Measurements from ENCODE around the gene PLAGL1. TPM values are rescaled to one million over a fixed set of nuclear protein-coding genes. Genes with fewer than 3 reads are reported as not detected.
"Not testable (repeated sequence)": the region's sequence is repeated elsewhere in the genome, so short reads cannot be mapped to it uniquely, and the experiment has no call there.

PLAGL1 gene
- total RNA-seq, 2 experiments from 2014 or later = 10.0 to 11.7 TPM

GRCh38 chr6:143941852-143942627 lies 66.0 kb downstream of the PLAGL1 start:
- peak; percentile 81 for DNase-seq
- no peaks in the 10 kb centered on the region for H3K36me3 Mint-ChIP-seq (ENCODE audit: low read depth)
- H3K4me1 Mint-ChIP-seq (ENCODE audit: low read depth) = no peaks in the 10 kb centered on the region
- H3K27me3 Mint-ChIP-seq (ENCODE audit: low read depth) = no peaks in the 10 kb centered on the region
- CTCF ChIA-PET = interaction anchor here (0.5 to 8.8 kb wide), 32 partner anchors 9 to 1344 kb away, joined by 3 to 124 read pairs (median 4); no protein-coding TSS in a partner anchor
- no peak overlapping the region for H3K27ac Mint-ChIP-seq
- peaks cover under 1% of the 10 kb centered on the region for H3K9me3 Mint-ChIP-seq
- intact Hi-C loops (cut with micrococcal nuclease) = no loop called here
- H3K4me3 Mint-ChIP-seq = no peak overlapping the region

GRCh38 chr6:143940011-143940597 lies 68.0 kb downstream of the PLAGL1 start:
- H3K27me3 Mint-ChIP-seq (ENCODE audit: low read depth) = no peaks in the 10 kb centered on the region
- H3K9me3 Mint-ChIP-seq = no peaks in the 10 kb centered on the region
- H3K27ac Mint-ChIP-seq = no peak overlapping the region
- CTCF ChIA-PET = interaction anchor here (0.5 to 8.8 kb wide), 43 partner anchors 8 to 1465 kb away, joined by 3 to 124 read pairs (median 4); no protein-coding TSS in a partner anchor
- H3K4me3 Mint-ChIP-seq = no peak overlapping the region
- DNase-seq = peak; percentile 76
- intact Hi-C loops (cut with micrococcal nuclease) = loop anchor here (1.0 kb wide), 7 partner anchors 73 to 427 kb away; partner anchors contain the start of gene SF3B5
- H3K4me1 Mint-ChIP-seq (ENCODE audit: low read depth) = no peaks in the 10 kb centered on the region
- no peaks in the 10 kb centered on the region for H3K36me3 Mint-ChIP-seq (ENCODE audit: low read depth)

- intact Hi-C loops (cut with micrococcal nuclease) = no loop called here
- Mint-ChIP-seq H3K27me3 (ENCODE audit: low read depth) (no peaks in the 10 kb centered on the region), H3K27ac (no peak overlapping the region), H3K36me3 (ENCODE audit: low read depth) (no peaks in the 10 kb centered on the region), H3K4me1 (ENCODE audit: low read depth) (no peaks in the 10 kb centered on the region), H3K9me3 (no peaks in the 10 kb centered on the region), H3K4me3 (no peak overlapping the region)
- CTCF ChIA-PET = interaction anchor here (0.6 to 8.8 kb wide), 24 partner anchors 9 to 442 kb away, joined by 3 to 124 read pairs (median 5); no protein-coding TSS in a partner anchor
- no peak for DNase-seq
Measured at GRCh38 chr6:143939364-143939763, 68.7 kb downstream of the PLAGL1 start.

GRCh38 chr6:143937668-143937970 lies 70.4 kb downstream of the PLAGL1 start:
- no peaks in the 10 kb centered on the region for H3K4me1 Mint-ChIP-seq (ENCODE audit: low read depth)
- peaks cover 2% of the 10 kb centered on the region for H3K9me3 Mint-ChIP-seq
- no peak overlapping the region for H3K27ac Mint-ChIP-seq
- DNase-seq = no peak
- CTCF ChIA-PET = interaction anchor here (0.6 to 8.8 kb wide), 2 partner anchors 75 to 111 kb away, joined by 7 to 124 read pairs; no protein-coding TSS in a partner anchor
- H3K27me3 Mint-ChIP-seq (ENCODE audit: low read depth) = no peaks in the 10 kb centered on the region
- intact Hi-C loops (cut with micrococcal nuclease) = no loop called here
- no peaks in the 10 kb centered on the region for H3K36me3 Mint-ChIP-seq (ENCODE audit: low read depth)
- no peak overlapping the region for H3K4me3 Mint-ChIP-seq

- Mint-ChIP-seq H3K4me3 (no peak overlapping the region), H3K9me3 (peaks cover 6% of the 10 kb centered on the region), H3K36me3 (ENCODE audit: low read depth) (peaks cover 3% of the 10 kb centered on the region), H3K27me3 (ENCODE audit: low read depth) (no peaks in the 10 kb centered on the region), H3K27ac (no peak overlapping the region), H3K4me1 (ENCODE audit: low read depth) (no peaks in the 10 kb centered on the region)
- intact Hi-C loops (cut with micrococcal nuclease) = no loop called here
- DNase-seq = no peak
- CTCF ChIA-PET = interaction anchor here (0.6 to 8.8 kb wide), 3 partner anchors 17 to 111 kb away, joined by 3 to 124 read pairs (median 7); no protein-coding TSS in a partner anchor
Measured at GRCh38 chr6:143936778-143937667, 71.0 kb downstream of the PLAGL1 start.

GRCh38 chr6:143936347-143936746 lies 71.7 kb downstream of the PLAGL1 start:
- Mint-ChIP-seq H3K4me3 (no peak overlapping the region), H3K9me3 (peaks cover 6% of the 10 kb centered on the region), H3K4me1 (ENCODE audit: low read depth) (no peaks in the 10 kb centered on the region), H3K36me3 (ENCODE audit: low read depth) (peaks cover 4% of the 10 kb centered on the region), H3K27ac (no peak overlapping the region), H3K27me3 (ENCODE audit: low read depth) (no peaks in the 10 kb centered on the region)
- intact Hi-C loops (cut with micrococcal nuclease) = no loop called here
- no peak for DNase-seq
- CTCF ChIA-PET = interaction anchor here (0.6 to 8.8 kb wide), 2 partner anchors 16 to 76 kb away, joined by 3 to 124 read pairs; no protein-coding TSS in a partner anchor

GRCh38 chr6:143934867-143935266 lies 73.2 kb downstream of the PLAGL1 start:
- H3K4me1 Mint-ChIP-seq (ENCODE audit: low read depth) = no peaks in the 10 kb centered on the region
- no peak for DNase-seq
- intact Hi-C loops (cut with micrococcal nuclease) = no loop called here
- H3K9me3 Mint-ChIP-seq = peaks cover 11% of the 10 kb centered on the region
- peaks cover 9% of the 10 kb centered on the region for H3K36me3 Mint-ChIP-seq (ENCODE audit: low read depth)
- H3K27ac Mint-ChIP-seq = no peak overlapping the region
- CTCF ChIA-PET = interaction anchor here (3.9 kb wide), 1 partner anchor 9 kb away, joined by 20 read pairs; no protein-coding TSS in a partner anchor
- H3K27me3 Mint-ChIP-seq (ENCODE audit: low read depth) = no peaks in the 10 kb centered on the region
- H3K4me3 Mint-ChIP-seq = no peak overlapping the region

GRCh38 chr6:143934331-143934730 lies 73.7 kb downstream of the PLAGL1 start:
- H3K4me1 Mint-ChIP-seq (ENCODE audit: low read depth) = no peaks in the 10 kb centered on the region
- no peak overlapping the region for H3K27ac Mint-ChIP-seq
- DNase-seq = no peak
- no peaks in the 10 kb centered on the region for H3K27me3 Mint-ChIP-seq (ENCODE audit: low read depth)
- H3K36me3 Mint-ChIP-seq (ENCODE audit: low read depth) = peaks cover 9% of the 10 kb centered on the region
- peaks cover 11% of the 10 kb centered on the region for H3K9me3 Mint-ChIP-seq
- CTCF ChIA-PET = interaction anchor here (3.9 kb wide), 1 partner anchor 9 kb away, joined by 20 read pairs; no protein-coding TSS in a partner anchor
- intact Hi-C loops (cut with micrococcal nuclease) = no loop called here
- H3K4me3 Mint-ChIP-seq = no peak overlapping the region

- Mint-ChIP-seq H3K4me3 (no peak overlapping the region), H3K36me3 (ENCODE audit: low read depth) (peaks cover 9% of the 10 kb centered on the region), H3K4me1 (ENCODE audit: low read depth) (no peaks in the 10 kb centered on the region), H3K27ac (no peak overlapping the region), H3K27me3 (ENCODE audit: low read depth) (no peaks in the 10 kb centered on the region), H3K9me3 (peaks cover 16% of the 10 kb centered on the region)
- DNase-seq = no peak
- intact Hi-C loops (cut with micrococcal nuclease) = no loop called here
- CTCF ChIA-PET = no interaction called here
Measured at GRCh38 chr6:143929975-143930374, 78.1 kb downstream of the PLAGL1 start.

GRCh38 chr6:143928853-143929252 lies 79.2 kb downstream of the PLAGL1 start:
- no peak for DNase-seq
- CTCF ChIA-PET = no interaction called here
- H3K27ac Mint-ChIP-seq = no peak overlapping the region
- intact Hi-C loops (cut with micrococcal nuclease) = no loop called here
- H3K4me3 Mint-ChIP-seq = no peak overlapping the region
- no peaks in the 10 kb centered on the region for H3K27me3 Mint-ChIP-seq (ENCODE audit: low read depth)
- H3K36me3 Mint-ChIP-seq (ENCODE audit: low read depth) = peaks cover 9% of the 10 kb centered on the region
- H3K9me3 Mint-ChIP-seq = peaks cover 16% of the 10 kb centered on the region
- H3K4me1 Mint-ChIP-seq (ENCODE audit: low read depth) = no peaks in the 10 kb centered on the region

- CTCF ChIA-PET; intact Hi-C loops (cut with micrococcal nuclease); H3K36me3 Mint-ChIP-seq (ENCODE audit: low read depth); H3K27ac Mint-ChIP-seq; H3K4me3 Mint-ChIP-seq; DNase-seq; H3K4me1 Mint-ChIP-seq (ENCODE audit: low read depth); H3K27me3 Mint-ChIP-seq (ENCODE audit: low read depth): not testable (repeated sequence)
- H3K9me3 Mint-ChIP-seq = peaks cover 19% of the 10 kb centered on the region
Measured at GRCh38 chr6:143917026-143917425, 91.0 kb downstream of the PLAGL1 start.

GRCh38 chr6:143912671-143913070 lies 95.4 kb downstream of the PLAGL1 start:
- CTCF ChIA-PET = no interaction called here
- Mint-ChIP-seq H3K27me3 (ENCODE audit: low read depth) (no peaks in the 10 kb centered on the region), H3K36me3 (ENCODE audit: low read depth) (peaks cover 10% of the 10 kb centered on the region), H3K4me3 (no peak overlapping the region), H3K4me1 (ENCODE audit: low read depth) (no peaks in the 10 kb centered on the region), H3K9me3 (peaks cover 18% of the 10 kb centered on the region), H3K27ac (no peak overlapping the region)
- no peak for DNase-seq
- intact Hi-C loops (cut with micrococcal nuclease) = no loop called here

All from activated naive CD4-positive, alpha-beta T cell treated with anti-CD3 and anti-CD28 coated beads for 36 hours (primary cell).